ENCODE results near the gene OSBPL7.

The OSBPL7 gene

DNA sequence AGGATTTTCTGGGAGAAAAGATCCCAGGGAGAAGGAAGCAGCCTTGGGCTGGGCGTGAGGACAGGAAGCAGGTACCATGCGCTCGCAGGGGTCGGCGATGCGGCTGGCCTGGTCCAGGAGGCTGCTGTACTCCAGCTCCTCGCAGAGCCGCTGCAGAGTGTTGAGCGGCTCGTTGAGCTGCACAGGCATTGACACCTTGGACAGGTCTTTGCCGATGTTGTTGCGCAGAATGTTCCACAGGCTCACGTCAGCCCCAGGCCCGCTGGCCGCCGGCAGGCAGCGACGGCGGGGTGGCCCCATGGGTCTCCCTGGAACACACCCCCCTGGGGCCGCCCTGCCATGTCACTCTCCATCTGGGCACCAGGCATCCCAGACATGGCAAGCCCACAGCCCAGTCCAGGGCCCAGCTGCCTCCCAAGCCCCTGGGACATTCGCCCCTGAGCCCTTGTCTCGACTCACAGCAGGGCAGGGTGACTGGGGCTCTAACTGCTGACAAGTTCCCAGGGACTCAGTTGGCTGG lies 8.0 kb downstream of the OSBPL7 start:
- Histone ChIP-seq H2AFZ (no peak overlapping the region), H3K9ac (no peak overlapping the region), H3K4me3 (ENCODE audit: low read depth, low read length) (no peak overlapping the region), H3K79me2 (no peaks in the 10 kb centered on the region), H3K9me3 (ENCODE audit: control insufficient read depth, low read length) (no peaks in the 10 kb centered on the region), H3K4me2 (ENCODE audit: low read length) (no peak overlapping the region), H3K27ac (no peak overlapping the region), H3K4me1 (peaks cover 5% of the 10 kb centered on the region), H3K27me3 (ENCODE audit: control insufficient read depth, insufficient read depth, low read length) (no peaks in the 10 kb centered on the region), H3K36me3 (ENCODE audit: control insufficient read depth, insufficient read depth, low read length) (no peaks in the 10 kb centered on the region)
- TF ChIP-seq, protein P1, sequence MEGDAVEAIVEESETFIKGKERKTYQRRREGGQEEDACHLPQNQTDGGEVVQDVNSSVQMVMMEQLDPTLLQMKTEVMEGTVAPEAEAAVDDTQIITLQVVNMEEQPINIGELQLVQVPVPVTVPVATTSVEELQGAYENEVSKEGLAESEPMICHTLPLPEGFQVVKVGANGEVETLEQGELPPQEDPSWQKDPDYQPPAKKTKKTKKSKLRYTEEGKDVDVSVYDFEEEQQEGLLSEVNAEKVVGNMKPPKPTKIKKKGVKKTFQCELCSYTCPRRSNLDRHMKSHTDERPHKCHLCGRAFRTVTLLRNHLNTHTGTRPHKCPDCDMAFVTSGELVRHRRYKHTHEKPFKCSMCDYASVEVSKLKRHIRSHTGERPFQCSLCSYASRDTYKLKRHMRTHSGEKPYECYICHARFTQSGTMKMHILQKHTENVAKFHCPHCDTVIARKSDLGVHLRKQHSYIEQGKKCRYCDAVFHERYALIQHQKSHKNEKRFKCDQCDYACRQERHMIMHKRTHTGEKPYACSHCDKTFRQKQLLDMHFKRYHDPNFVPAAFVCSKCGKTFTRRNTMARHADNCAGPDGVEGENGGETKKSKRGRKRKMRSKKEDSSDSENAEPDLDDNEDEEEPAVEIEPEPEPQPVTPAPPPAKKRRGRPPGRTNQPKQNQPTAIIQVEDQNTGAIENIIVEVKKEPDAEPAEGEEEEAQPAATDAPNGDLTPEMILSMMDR (IDR thresholded peaks at IDR 0.05) = no peak

DNA sequence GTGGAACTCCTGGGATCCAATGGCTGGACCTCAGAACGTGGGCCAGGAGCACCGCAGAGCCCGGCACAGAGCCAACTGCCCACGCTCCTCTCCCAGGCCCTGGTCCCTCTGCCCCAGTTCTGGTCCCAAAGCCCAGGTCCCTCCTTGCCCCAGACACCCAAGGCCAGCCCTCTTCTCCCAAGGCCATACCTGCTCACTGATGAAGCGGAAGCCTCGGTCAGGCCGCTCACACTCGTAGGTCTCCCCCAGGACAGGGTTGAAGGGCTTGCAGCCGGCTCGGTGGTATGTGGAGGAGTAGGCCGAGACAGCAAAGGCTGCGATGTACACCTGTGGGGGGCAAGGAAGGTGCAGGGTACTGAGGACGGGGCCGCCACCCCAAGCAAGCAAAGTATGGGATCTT lies 8.5 kb downstream of the OSBPL7 start:
- Histone ChIP-seq H3K4me1 (peaks cover 5% of the 10 kb centered on the region), H3K4me3 (ENCODE audit: low read depth, low read length) (no peak overlapping the region), H2AFZ (no peak overlapping the region), H3K79me2 (no peaks in the 10 kb centered on the region), H3K4me2 (ENCODE audit: low read length) (no peak overlapping the region), H3K9ac (no peak overlapping the region), H3K27me3 (ENCODE audit: control insufficient read depth, insufficient read depth, low read length) (no peaks in the 10 kb centered on the region), H3K27ac (no peak overlapping the region), H3K9me3 (ENCODE audit: control insufficient read depth, low read length) (no peaks in the 10 kb centered on the region), H3K36me3 (ENCODE audit: control insufficient read depth, insufficient read depth, low read length) (no peaks in the 10 kb centered on the region)
- TF ChIP-seq, protein P1 (IDR thresholded peaks at IDR 0.05) = no peak

DNA sequence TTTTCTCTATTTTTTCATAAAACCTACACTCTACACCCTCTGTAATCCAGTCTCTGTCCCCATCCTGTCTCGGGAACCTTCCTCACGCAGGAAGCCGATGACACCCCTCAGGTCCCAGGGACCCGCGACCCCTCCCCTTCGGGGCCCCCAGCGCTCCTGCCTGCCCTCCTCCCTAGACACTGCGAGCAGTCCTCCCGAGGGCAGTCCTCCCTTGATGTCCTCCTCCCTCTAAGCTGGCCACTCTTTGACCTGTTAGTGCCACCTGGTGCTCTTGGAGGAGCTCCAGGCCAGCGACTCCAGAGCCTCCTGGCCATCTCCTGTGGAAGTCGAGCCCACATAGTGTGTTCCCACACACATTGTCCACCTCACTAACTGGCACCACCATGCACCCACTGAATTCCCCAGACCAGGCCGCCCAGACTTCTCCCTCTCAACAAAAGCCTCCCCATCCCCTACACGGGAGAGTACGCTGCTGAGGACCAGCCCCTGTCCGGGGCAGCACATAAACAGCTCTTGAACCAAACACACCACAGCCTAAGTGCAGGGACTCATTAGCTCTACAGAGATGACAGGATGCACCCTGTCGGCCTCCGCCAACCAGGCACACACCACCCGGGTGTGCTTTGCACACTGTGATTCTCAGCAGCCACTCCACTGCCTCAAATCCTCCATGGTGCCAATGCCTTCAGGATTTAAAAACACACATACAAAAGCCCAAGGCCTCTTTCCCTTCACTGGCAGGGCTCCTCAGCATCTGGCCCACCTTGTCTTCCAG lies 9.3 kb downstream of the OSBPL7 start:
- H3K27ac ChIP-seq = no peak overlapping the region
- no peak overlapping the region for H3K4me2 ChIP-seq (ENCODE audit: low read length)
- H3K4me3 ChIP-seq (ENCODE audit: low read depth, low read length) = no peak overlapping the region
- peaks cover 5% of the 10 kb centered on the region for H3K4me1 ChIP-seq
- H3K27me3 ChIP-seq (ENCODE audit: control insufficient read depth, insufficient read depth, low read length) = no peaks in the 10 kb centered on the region
- no peak overlapping the region for H3K9ac ChIP-seq
- H3K79me2 ChIP-seq = no peaks in the 10 kb centered on the region
- H3K9me3 ChIP-seq (ENCODE audit: control insufficient read depth, low read length) = no peaks in the 10 kb centered on the region
- TF ChIP-seq, protein P1 (IDR thresholded peaks at IDR 0.05) = no peak
- no peaks in the 10 kb centered on the region for H3K36me3 ChIP-seq (ENCODE audit: control insufficient read depth, insufficient read depth, low read length)
- no peak overlapping the region for H2AFZ ChIP-seq

DNA sequence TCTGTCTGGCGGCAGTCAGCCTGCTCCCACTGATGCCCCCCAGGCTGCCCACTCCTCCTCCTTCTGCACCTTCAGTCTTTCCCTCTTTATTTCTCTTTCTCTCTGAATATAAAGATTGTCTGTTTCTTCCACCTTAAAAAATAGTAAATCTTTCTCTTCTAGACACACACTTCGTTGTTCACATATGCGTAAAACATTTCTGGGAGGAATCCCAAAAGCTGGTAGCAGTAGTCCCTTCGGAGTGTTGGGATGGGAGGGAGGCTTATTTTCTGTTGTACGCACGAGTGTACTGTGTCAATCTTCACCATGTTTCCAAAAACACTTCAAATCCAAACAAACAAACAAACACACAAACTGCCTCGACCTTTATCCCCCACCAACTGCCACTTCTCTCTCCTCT lies 9.9 kb downstream of the OSBPL7 start:
- H3K9ac ChIP-seq = no peak overlapping the region
- H3K36me3 ChIP-seq (ENCODE audit: control insufficient read depth, insufficient read depth, low read length) = no peaks in the 10 kb centered on the region
- TF ChIP-seq, protein P1 (IDR thresholded peaks at IDR 0.05) = no peak

More for the DNA sequence above, 9.9 kb downstream of the OSBPL7 start:
- H3K4me1 ChIP-seq = peaks cover 5% of the 10 kb centered on the region
- H2AFZ ChIP-seq = no peak overlapping the region
- no peaks in the 10 kb centered on the region for H3K79me2 ChIP-seq
- H3K9me3 ChIP-seq (ENCODE audit: control insufficient read depth, low read length) = no peaks in the 10 kb centered on the region
- no peak overlapping the region for H3K27ac ChIP-seq
- H3K4me3 ChIP-seq (ENCODE audit: low read depth, low read length) = no peak overlapping the region
- H3K4me2 ChIP-seq (ENCODE audit: low read length) = no peak overlapping the region
- H3K27me3 ChIP-seq (ENCODE audit: control insufficient read depth, insufficient read depth, low read length) = no peaks in the 10 kb centered on the region
